Ammon's horn (tissue), 1 donor: Measurements from ENCODE around the gene OR2AJ1.

Experiments used
- DNase-seq: peaks from one replicate; pipeline ENCODE4 v3.0.0-alpha.2; 2016; ENCODE audit warnings: low spot score

Gene OR2AJ1, protein sequence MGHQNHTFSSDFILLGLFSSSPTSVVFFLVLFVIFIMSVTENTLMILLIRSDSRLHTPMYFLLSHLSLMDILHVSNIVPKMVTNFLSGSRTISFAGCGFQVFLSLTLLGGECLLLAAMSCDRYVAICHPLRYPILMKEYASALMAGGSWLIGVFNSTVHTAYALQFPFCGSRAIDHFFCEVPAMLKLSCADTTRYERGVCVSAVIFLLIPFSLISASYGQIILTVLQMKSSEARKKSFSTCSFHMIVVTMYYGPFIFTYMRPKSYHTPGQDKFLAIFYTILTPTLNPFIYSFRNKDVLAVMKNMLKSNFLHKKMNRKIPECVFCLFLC

DNA sequence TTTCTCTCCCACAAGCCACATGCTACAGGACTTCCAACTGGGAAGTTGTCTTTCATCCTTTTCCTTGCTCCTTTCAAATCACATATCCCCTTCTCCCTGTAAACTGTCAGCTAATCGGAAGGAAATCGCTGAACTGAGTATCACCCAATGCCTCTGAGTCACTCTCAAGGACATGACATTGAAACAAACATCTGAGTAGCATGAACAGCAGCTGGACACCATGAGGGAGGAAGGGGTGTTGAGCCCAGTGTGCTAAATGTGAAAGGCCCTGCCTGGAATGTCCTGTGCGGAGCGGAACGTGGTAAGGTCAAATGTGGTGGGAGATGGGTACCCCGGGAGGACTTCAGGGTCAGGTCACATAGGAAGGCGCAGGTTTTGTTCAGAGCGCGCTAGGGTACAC, at the start of gene OR2AJ1:
Gene OR2AJ1 (plus strand): TSS at position 22 of the 400 bp plus-strand sequence. CDS start 8,880 bp downstream, outside the sequence.
- DNase-seq = no peak

DNA sequence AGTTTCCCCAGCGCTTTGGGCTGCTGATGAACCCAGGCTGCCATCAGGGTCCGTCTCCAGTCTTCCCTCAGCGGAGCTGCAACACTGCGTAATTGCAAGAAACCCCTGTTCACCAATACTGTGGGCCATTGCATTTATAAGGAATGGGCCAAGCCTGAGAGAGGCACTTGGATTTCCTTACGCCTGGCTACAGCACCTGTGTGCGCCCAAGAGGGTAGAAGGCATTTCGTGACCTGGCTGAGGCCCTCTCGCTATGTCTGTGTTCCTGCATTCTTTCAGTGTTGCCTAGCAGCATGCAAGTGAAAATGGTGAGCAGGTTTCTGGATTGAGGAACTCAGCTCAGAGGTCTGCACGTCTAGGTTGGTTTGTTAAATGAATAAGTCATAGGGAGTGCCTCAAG, 41.3 kb upstream of the OR2AJ1 start:
- no peak for DNase-seq

DNA sequence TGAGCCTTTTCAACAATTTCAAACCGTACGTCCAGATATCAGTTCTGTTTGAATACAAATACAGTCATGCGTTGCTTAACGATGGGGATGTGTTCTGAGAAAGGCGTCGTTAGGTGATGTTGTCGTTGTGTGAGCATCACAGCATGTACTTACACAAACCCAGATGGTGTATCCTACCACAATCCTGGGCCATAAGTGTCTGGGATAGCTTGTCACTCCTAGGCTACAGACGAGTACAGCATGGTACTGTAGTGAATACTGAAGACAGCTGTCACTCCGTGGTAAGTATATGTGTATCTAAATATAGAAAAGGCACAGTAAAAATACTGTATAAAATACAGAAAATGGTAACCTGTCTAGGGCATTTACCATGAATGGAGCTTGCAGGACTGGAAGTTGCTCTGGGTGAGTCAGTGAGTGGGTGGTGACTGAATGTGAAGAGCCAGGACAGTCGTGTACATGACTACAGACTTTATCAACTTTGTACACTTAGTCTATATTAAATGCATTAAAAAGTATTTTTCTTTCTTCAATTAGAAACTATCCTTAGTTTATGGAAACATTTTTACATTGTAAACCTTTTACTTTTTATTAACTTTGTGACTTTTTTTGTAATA, 39.8 kb upstream of the OR2AJ1 start:
- DNase-seq = peak; percentile 44

DNA sequence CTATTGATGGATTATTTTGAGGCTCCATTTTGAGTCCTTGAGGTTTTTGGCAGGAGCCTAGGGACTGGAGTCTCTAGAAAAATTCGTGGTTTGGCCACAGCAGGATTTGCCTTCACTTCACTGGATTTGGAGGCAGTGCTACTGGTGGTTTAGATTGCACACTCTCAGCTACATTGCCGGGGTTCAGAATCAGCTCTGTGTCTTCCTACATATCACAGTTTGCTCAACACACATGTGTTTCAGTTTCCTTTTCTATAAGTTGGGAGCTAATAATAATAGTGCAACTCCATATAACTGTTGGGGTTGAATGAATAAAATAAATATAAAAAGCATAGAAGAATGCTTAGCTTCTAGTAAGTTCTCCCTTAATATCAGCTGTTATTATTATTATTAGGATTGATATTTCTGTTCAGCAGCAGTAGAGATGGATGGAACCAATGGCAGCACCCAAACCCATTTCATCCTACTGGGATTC, 29.5 kb upstream of the OR2AJ1 start, which contains the start of gene OR2W3:
Gene OR2W3 (plus strand): TSS at position 425 of the 475 bp plus-strand sequence. CDS start 0 bp downstream, at position 425.
- DNase-seq = no peak

DNA sequence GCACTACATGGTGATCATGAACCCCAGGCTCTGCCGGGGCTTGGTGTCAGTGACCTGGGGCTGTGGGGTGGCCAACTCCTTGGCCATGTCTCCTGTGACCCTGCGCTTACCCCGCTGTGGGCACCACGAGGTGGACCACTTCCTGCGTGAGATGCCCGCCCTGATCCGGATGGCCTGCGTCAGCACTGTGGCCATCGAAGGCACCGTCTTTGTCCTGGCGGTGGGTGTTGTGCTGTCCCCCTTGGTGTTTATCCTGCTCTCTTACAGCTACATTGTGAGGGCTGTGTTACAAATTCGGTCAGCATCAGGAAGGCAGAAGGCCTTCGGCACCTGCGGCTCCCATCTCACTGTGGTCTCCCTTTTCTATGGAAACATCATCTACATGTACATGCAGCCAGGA, 28.7 kb upstream of the OR2AJ1 start:
- no peak for DNase-seq

DNA sequence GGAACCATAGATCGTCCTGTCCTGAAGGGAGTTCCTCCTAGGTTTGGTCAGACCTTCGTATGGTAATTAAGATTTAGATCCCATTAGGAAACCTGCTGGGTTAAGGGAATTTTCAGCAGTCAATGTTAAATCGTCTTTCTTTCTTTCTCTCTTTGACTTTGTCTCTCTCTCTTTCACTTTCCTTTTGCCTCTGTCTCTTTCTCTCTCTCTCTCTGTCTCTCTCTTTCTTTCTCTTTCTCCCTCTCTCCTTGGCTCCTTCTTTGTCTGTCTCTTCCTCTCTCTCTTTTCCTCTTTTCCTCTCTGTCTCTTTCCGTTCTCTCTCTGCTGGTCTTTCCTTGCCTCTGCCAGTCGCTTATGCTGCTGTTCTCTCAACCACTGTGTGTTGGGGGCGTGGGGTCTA, 20.6 kb upstream of the OR2AJ1 start:
- DNase-seq = no peak

DNA sequence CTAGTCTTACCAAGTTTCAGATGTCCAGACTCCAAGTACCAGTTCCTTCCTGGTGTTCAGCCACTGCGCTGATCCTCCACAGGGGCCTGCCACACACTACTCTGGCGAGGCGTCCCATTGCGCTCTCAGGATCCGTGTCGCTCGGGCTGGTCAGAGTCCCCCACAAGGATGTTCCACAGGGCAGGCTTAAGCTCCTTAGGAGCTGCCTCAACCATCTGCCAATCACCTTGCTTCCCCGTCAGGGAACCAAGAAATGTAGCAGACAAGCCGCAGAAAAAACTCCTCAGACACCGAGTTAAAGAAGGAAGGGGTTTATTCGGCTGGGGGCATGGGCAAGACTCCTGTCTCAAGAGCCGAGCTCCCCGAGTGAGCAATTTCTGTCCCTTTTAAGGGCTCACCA, 19.5 kb upstream of the OR2AJ1 start:
- no peak for DNase-seq

DNA sequence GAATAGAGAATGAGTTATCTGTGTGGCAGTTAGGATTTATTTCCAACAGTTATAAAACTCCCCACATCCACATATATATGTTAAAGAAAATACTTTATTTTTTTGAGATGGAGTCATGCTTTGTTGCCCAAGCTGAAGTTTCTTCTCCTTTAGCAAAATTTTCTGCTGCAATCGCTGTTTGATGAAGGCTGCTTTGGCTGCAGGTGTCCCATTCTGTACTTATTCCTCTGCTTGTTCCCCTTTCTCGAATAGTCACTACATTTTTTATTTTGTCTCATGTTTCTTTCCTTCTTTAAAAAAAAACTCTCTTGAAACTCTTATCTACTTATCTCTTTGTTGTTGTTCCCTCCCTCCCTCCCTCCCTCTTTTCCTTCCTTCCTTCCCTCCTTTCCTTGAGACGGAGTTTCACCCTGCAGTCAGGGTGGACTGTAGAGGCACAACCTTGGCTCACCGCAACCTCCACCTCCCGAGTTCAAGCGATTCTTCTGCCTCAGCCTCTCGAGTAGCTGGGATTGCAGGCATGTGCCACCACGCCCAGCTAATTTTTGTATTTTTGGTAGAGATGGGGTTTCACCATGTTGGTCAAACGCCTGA, 18.7 kb upstream of the OR2AJ1 start:
- no peak for DNase-seq

DNA sequence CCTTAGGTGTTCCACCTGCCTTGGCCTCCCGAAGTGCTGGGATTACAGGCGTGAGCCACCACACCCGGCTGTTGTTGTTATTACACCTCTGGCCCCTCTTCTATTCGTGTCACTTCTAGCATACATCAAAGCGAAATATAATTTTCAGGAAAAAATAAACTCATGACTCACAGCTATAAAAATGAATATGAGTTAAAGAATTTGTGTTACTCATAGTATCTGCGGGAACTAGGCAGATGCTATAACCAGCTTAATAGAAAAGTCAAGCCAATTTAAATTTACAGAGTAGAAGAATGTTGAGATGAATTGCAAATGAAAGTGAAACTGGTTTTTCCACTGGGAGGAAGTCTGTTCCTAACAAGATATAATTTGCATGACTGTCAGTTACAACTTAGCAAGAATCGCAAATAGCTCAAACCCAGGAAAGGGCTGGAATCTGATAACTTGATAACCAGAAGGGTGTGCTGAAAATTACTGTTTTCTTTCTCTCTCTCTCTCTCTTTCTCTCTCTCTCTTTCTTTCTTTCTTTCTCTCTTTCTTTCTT, 18.1 kb upstream of the OR2AJ1 start:
- peak; percentile 19 for DNase-seq

DNA sequence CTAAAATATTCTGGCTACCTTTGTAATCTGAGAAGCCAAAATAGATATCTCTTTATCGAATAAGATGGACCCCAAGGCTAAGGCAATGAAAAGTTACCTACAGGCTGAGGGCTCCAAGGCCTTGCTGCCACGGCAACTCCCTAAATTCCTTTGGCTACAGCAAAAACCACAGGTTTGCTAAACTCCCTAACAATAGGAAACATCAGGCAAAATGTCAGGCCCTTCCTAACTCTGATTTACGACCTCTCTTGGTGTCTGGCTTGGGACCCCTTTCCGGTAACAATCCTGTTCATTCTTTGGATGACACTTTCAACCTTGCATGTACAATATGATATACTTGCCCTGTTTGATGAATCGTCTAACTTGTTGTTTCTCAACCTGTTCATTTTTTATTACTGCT, 15.9 kb upstream of the OR2AJ1 start:
- no peak for DNase-seq

DNA sequence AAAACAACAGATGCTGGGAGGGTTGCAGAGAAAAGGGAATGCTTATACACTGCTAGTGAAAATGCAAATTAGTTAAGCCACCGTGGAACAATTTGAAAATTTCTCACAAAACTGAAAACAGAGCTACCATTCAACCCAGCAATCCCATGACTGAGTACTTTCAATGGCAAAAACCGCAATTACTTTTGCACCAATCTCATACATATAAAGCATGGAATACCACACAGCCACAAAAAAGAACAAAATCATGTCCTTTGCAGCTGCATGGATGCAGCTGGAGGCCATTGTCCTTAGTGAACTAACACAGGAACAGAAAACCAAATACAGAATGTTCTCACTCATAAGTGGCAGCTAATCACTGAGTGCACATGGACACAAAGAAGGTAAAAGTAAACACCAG, 10.9 kb upstream of the OR2AJ1 start:
- no peak for DNase-seq

DNA sequence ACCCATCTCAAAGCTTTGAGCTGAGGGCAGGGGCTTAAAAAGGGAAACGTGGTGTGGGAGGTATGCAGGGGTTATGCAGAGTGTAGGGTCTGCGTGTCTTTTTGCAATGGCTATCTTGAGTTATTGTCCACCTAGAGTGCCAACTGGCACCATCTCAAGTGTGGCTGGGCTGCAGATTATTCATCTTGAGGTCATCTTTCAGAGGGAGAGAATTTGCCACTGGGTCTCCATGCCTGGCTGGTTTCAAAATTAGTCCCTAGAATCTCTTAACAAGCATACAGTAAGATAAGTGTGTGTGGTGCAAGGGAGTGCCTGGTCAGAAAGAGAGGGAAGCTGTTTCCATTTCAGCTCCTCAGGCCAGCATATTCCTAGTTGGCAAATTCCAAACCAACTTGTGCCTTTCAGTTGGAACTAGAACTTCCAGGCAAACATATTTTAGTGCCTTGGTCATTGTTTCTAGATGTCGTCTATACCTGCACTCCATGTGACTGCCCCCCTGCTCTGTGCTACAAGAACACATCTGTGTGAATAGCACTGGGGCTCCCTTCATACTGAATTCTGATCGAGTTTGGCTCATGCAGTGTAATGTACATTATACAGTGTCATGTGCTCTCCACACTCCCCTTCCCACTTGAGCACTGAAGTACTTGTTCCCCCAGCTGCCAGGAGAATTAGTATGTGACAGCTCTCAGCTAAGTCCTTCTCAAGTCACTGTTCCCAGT, 9.6 kb upstream of the OR2AJ1 start:
- no peak for DNase-seq

DNA sequence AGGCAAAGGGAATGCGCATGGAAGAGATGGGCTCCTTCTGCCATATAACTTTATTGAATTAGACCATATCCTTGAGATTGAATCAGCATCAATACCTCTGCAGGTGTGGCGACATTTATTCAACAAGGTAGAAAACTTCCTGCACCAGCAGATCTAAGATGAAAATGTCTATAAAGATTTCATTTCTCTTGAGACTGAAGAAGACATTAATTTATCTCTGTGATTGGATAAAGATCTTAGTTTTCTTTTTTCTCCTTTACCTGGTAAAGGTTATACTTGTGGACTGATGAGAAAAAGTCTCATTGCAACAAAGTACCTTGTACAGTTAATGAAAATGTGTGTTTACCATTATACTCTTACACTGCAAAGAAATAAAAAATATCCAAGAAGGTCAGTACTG, 4.7 kb upstream of the OR2AJ1 start, which contains the start of gene OR2T8:
Gene OR2T8 (plus strand): TSS at position 301 of the 400 bp plus-strand sequence. CDS start 766 bp downstream, outside the sequence.
- DNase-seq = no peak

DNA sequence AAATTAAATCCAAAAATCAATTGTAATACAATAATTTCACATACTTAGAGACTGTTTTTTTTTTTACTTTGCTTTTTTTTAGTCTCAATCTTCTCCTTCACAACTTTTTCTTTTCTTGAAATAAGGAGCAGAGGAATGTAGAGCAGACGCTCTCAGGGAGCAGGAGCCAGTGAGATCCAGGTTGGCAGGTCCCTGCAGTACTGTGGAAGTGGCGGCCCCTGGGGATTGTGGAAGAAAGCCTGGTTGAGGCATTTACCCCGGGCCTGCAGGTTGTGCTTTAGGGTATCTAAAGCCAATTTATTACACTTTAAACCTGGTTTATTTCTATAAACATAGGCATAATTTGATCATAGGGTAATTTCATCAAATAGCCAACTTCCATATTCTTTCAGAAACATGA, 748 bp upstream of the OR2AJ1 start:
- no peak for DNase-seq

DNA sequence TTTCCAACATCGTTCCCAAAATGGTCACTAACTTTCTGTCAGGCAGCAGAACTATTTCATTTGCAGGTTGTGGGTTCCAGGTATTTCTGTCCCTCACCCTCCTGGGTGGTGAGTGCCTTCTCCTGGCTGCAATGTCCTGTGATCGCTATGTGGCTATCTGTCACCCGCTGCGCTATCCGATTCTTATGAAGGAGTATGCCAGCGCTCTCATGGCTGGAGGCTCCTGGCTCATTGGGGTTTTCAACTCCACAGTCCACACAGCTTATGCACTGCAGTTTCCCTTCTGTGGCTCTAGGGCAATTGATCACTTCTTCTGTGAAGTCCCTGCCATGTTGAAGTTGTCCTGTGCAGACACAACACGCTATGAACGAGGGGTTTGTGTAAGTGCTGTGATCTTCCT, 9.3 kb downstream of the OR2AJ1 start:
- no peak for DNase-seq

DNA sequence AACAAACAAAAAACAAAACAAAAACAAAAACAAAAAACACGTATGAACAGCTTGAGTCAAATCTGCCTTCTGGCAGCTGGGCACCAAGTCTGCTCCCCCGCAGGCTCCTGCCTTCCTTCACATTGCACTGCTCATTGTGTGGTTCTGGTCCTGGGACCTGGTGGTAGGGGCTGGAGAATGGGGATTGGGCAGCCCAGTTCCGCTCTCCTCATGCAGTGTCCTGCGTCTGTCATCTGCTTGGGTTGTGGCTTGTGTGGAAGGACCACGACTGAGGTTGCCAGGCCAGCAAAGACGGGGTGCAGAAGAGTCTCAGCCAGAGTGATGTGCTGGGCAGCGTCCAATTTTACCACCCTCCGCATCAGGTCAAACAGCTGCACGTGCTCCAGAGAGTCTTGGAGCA, 11.1 kb downstream of the OR2AJ1 start:
- DNase-seq = no peak

DNA sequence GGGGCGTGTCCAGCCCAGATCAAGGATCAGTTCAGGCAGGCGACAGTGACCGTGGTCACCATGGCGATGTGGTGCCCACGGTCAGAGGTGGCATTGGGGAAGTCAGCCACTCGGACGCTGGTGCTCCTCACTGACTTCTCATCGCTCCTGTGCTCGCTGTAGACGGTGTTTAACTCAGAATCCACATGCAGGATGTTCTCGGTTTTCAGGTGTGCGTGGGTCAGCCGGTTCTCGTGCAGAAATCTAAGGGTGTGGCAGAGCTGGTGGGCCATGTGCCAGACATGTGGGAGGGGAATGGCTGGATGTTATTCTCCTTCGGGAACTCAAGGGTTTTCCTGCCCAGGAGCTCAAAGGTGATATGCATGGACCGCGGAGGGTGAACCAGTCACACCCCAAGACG, 11.7 kb downstream of the OR2AJ1 start:
- DNase-seq = no peak

DNA sequence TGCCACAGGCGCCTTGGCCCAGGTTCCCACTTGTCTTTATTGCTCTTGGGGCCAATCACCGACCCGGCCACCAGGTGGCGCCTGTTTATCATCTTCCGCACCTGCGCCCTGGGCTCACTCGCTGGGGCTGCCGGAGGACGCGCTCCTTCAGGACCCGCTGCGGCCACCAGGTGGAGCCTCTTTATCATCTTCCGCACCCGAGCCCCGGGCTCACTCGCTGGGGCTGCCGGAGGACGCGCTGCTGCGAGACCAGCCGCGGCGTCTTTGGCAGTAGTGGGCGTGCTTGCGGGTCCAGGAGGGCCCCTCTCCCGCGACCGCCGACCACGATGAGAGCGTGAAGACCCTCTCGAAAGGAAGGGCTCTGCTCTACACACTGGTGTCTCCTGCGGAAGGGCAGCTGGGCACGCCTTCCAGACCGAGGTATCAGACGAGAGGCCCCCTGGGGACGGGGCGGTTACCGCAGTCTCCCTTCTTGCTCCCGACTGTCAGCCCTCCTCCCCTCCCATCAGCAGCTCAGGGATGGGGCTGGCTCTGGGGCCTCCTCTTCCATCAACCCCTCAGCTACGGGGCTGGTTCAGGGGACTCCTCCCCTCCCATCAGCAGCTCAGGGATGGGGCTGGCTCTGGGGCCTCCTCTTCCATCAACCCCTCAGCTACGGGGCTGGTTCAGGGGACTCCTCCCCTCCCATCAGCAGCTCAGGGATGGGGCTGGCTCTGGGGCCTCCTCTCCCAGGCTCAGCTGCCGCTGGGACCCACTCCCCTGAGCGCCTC, 12.5 kb downstream of the OR2AJ1 start:
- peak; percentile 60 for DNase-seq

DNA sequence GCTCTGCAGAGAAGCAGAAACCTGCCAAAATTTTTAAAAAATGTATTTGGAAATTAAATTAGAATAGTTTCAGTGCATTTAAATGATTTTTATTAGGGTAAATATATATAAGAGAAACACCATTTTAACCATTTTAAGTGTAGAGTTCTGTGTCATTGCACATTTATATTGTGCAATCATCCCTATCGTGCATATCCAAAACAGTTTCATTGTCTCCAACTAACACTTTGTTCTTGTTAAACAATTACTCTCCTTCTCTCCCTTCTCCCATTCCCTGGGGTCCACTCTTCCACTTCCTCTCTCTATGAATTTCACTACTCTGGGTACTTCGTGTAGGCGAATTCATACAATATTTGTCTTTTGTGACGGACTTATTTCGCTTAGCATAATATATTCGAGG, 17.9 kb downstream of the OR2AJ1 start:
- DNase-seq = no peak

DNA sequence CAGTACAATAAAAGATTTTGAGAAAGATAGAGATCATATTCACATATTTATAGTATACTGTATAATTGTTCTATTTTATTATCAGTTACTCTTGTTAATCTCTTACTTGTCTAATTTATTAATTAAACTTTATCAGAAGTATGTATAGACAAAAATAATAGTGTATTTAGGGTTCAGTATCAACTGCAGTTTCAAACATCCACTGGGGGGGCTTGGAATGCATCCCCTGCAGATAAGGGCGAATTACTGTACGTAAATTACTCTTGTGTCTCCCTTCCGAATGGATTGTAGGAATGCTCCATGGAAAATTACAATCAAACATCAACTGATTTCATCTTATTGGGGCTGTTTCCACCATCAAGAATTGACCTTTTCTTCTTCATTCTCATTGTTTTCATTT, 23.9 kb downstream of the OR2AJ1 start, which contains the start of gene OR2L8:
Gene OR2L8 (plus strand): TSS at position 301 of the 400 bp plus-strand sequence. CDS start 0 bp downstream, at position 301.
- no peak for DNase-seq

DNA sequence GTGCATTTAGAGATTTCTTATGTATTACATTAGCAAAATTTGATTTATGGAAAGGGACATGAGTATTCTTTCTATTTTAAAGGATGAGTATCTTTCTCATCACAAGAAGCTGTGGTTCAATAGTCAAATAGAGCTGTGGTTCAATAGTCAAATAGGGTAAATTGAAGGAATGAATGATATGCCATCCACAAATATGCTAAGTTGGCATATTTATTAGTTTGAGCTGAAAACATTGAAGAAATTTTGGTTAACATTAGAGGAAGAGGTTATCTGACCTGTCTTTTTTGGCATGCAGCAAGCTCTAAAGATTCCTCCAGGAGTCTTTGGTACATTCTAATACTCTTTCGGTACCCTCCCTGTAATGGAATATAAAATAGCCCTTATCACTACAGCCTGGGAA, 28.7 kb downstream of the OR2AJ1 start:
- DNase-seq = no peak
